NT2/D1 (cell line): ENCODE measurements around the gene PDLIM5.

Experiments
- DNase-seq: peaks from one replicate; pipeline ENCODE4 v3.0.0-alpha.2; 2011; ENCODE audit warnings: low read depth, low spot score
- H3K27me3 ChIP-seq: 2 replicates; pipeline ENCODE4 v1.6.0; 2011; ENCODE audit warnings: mild to moderate bottlenecking; ENCODE audit not compliant: insufficient read length, insufficient read depth
- H3K36me3 ChIP-seq: 2 replicates; pipeline ENCODE4 v1.6.1; 2011; ENCODE audit warnings: mild to moderate bottlenecking, low read length, mixed read lengths; ENCODE audit not compliant: insufficient read depth, insufficient read length
- H3K4me1 ChIP-seq: 2 replicates; pipeline ENCODE4 v1.5.1; 2011; ENCODE audit not compliant: insufficient read depth, insufficient read length
- H3K4me3 ChIP-seq: 2 replicates; pipeline ENCODE4 v1.5.1; 2011; ENCODE audit warnings: low read depth; ENCODE audit not compliant: insufficient read length
- H3K9ac ChIP-seq: 2 replicates; pipeline ENCODE4 v1.6.0; 2011; ENCODE audit warnings: low read depth; ENCODE audit not compliant: insufficient read length
- H3K9me3 ChIP-seq: 2 replicates; pipeline ENCODE4 v1.5.1; 2011; ENCODE audit warnings: mild to moderate bottlenecking, low read length; ENCODE audit not compliant: insufficient read depth
- SUZ12 ChIP-seq: IDR thresholded peaks from 2 replicates; pipeline ENCODE4 v1.6.1; 2011; ENCODE audit not compliant: insufficient read length, insufficient read depth; ENCODE audit errors: extremely low read depth
- YY1 ChIP-seq: IDR thresholded peaks from 2 replicates; pipeline ENCODE4 v1.6.1; 2011; ENCODE audit not compliant: insufficient read length, insufficient read depth
- ZNF274 ChIP-seq: IDR thresholded peaks from 2 replicates; pipeline ENCODE4 v1.6.1; 2011; ENCODE audit warnings: mild to moderate bottlenecking, low read depth, low read length

The PDLIM5 gene

GRCh38 chr4:94454405-94454804, 2.7 kb downstream of the PDLIM5 start:
- DNase-seq: no peak
- Histone ChIP-seq H3K9me3 (no peaks in the 10 kb centered on the region), H3K4me1 (no peaks in the 10 kb centered on the region), H3K27me3 (peaks cover 19% of the 10 kb centered on the region), H3K4me3 (no peak overlapping the region), H3K36me3 (peaks cover 18% of the 10 kb centered on the region), H3K9ac (no peak overlapping the region)
- no peak for TF ChIP-seq SUZ12
- no peak for TF ChIP-seq YY1
- no peak for TF ChIP-seq ZNF274

- DNase-seq: no peak
- Histone ChIP-seq H3K4me3 (no peak overlapping the region), H3K9me3 (no peaks in the 10 kb centered on the region), H3K9ac (no peak overlapping the region), H3K4me1 (no peaks in the 10 kb centered on the region), H3K36me3 (peaks cover 18% of the 10 kb centered on the region), H3K27me3 (peaks cover 19% of the 10 kb centered on the region)
- TF ChIP-seq ZNF274: no peak
- no peak for TF ChIP-seq YY1
Measured at GRCh38 chr4:94455081-94455480, 3.3 kb downstream of the PDLIM5 start.

GRCh38 chr4:94457692-94458106, 6.0 kb downstream of the PDLIM5 start:
- Histone ChIP-seq H3K4me3 (no peak overlapping the region), H3K27me3 (peaks cover 8% of the 10 kb centered on the region), H3K36me3 (peaks cover 18% of the 10 kb centered on the region), H3K9me3 (no peaks in the 10 kb centered on the region), H3K4me1 (no peaks in the 10 kb centered on the region), H3K9ac (no peak overlapping the region)
- no peak for DNase-seq
- TF ChIP-seq YY1 (no peak), ZNF274 (no peak), SUZ12 (no peak)

GRCh38 chr4:94458682-94459081, 6.9 kb downstream of the PDLIM5 start:
- H3K4me1 ChIP-seq: no peaks in the 10 kb centered on the region

GRCh38 chr4:94459462-94460161, 7.9 kb downstream of the PDLIM5 start:
- H3K4me1 ChIP-seq: no peaks in the 10 kb centered on the region
- no peaks in the 10 kb centered on the region for H3K27me3 ChIP-seq
- H3K36me3 ChIP-seq: peaks cover 18% of the 10 kb centered on the region
- no peak for DNase-seq
- no peak overlapping the region for H3K9ac ChIP-seq
- no peak overlapping the region for H3K4me3 ChIP-seq
- H3K9me3 ChIP-seq: no peaks in the 10 kb centered on the region
- TF ChIP-seq SUZ12 (no peak), YY1 (no peak), ZNF274 (no peak)

More at GRCh38 chr4:94458682-94459081, 6.9 kb downstream of the PDLIM5 start:
- H3K27me3 ChIP-seq: peaks cover under 1% of the 10 kb centered on the region
- no peaks in the 10 kb centered on the region for H3K9me3 ChIP-seq
- H3K4me3 ChIP-seq: no peak overlapping the region
- no peak overlapping the region for H3K9ac ChIP-seq
- H3K36me3 ChIP-seq: peaks cover 18% of the 10 kb centered on the region
- TF ChIP-seq SUZ12: no peak
- TF ChIP-seq ZNF274: no peak
- TF ChIP-seq YY1: no peak
- no peak for DNase-seq

- Histone ChIP-seq H3K36me3 (peaks cover 4% of the 10 kb centered on the region), H3K9ac (no peak overlapping the region), H3K4me1 (no peaks in the 10 kb centered on the region), H3K27me3 (no peaks in the 10 kb centered on the region), H3K9me3 (no peaks in the 10 kb centered on the region), H3K4me3 (no peak overlapping the region)
- TF ChIP-seq SUZ12 (no peak), ZNF274 (no peak), YY1 (no peak)
- no peak for DNase-seq
Measured at GRCh38 chr4:94461506-94461905, 9.8 kb downstream of the PDLIM5 start.

- Histone ChIP-seq H3K4me1 (no peaks in the 10 kb centered on the region), H3K9ac (no peak overlapping the region), H3K9me3 (no peaks in the 10 kb centered on the region), H3K27me3 (no peaks in the 10 kb centered on the region), H3K36me3 (no peaks in the 10 kb centered on the region), H3K4me3 (no peak overlapping the region)
- TF ChIP-seq SUZ12: no peak
- no peak for TF ChIP-seq YY1
- no peak for TF ChIP-seq ZNF274
- no peak for DNase-seq
Measured at GRCh38 chr4:94462572-94462971, 10.8 kb downstream of the PDLIM5 start.
